ENCODE data around the gene KLHDC4.
"Not testable (repeated sequence)": the region's sequence is repeated elsewhere in the genome, so short reads cannot be mapped to it uniquely, and the experiment has no call there.

The KLHDC4 gene

GRCh38 chr16:87741700-87742415 lies 23.9 kb downstream of the KLHDC4 start:
- no peak for DNase-seq

- DNase-seq: no peak
Observed at GRCh38 chr16:87740909-87741424, 24.8 kb downstream of the KLHDC4 start.

GRCh38 chr16:87740441-87740840 lies 25.3 kb downstream of the KLHDC4 start:
- DNase-seq: no peak

- DNase-seq: no peak
Observed at GRCh38 chr16:87739801-87740200, 26.0 kb downstream of the KLHDC4 start.

- no peak for DNase-seq
Observed at GRCh38 chr16:87736008-87736382, 29.8 kb downstream of the KLHDC4 start.

- no peak for DNase-seq
Observed at GRCh38 chr16:87735270-87736007, 30.3 kb downstream of the KLHDC4 start.

- no peak for DNase-seq
Observed at GRCh38 chr16:87734644-87735043, 31.1 kb downstream of the KLHDC4 start.

GRCh38 chr16:87733190-87733589 lies 32.6 kb downstream of the KLHDC4 start:
- peak in 1 of 2 donors; percentile 22 for DNase-seq

GRCh38 chr16:87731607-87732006 lies 34.2 kb downstream of the KLHDC4 start:
- DNase-seq: no peak

GRCh38 chr16:87729266-87729954 lies 36.4 kb downstream of the KLHDC4 start:
- peak in 1 of 2 donors; percentile 10 for DNase-seq

GRCh38 chr16:87728026-87728425 lies 37.8 kb downstream of the KLHDC4 start:
- no peak for DNase-seq

GRCh38 chr16:87727346-87727745 lies 38.4 kb downstream of the KLHDC4 start:
- no peak for DNase-seq

GRCh38 chr16:87726577-87726976 lies 39.2 kb downstream of the KLHDC4 start:
- DNase-seq: not testable (repeated sequence)

- no peak for DNase-seq
Observed at GRCh38 chr16:87725596-87726235, 40.1 kb downstream of the KLHDC4 start.

- DNase-seq: peak; percentile 48 to 53
Observed at GRCh38 chr16:87724490-87725291, 41.1 kb downstream of the KLHDC4 start.

GRCh38 chr16:87723226-87723623 lies 42.6 kb downstream of the KLHDC4 start:
- peak; percentile 16 to 33 for DNase-seq

- no peak for DNase-seq
Observed at GRCh38 chr16:87722590-87723225, 43.1 kb downstream of the KLHDC4 start.

GRCh38 chr16:87721622-87722585 lies 43.9 kb downstream of the KLHDC4 start:
- no peak for DNase-seq

GRCh38 chr16:87720446-87720845 lies 45.3 kb downstream of the KLHDC4 start:
- DNase-seq: no peak

GRCh38 chr16:87718831-87719230 lies 47.0 kb downstream of the KLHDC4 start:
- not testable (repeated sequence) for DNase-seq
